ES-I3 (cell line): ENCODE results near the gene ATXN1.

Experiments
- H3K36me3 ChIP-seq: 2 replicates; pipeline ENCODE4 v1.6.1; 2013; ENCODE audit warnings: mild to moderate bottlenecking, low read length, control low read depth, moderate library complexity; ENCODE audit not compliant: insufficient read depth
- H3K4me1 ChIP-seq: 2 replicates; pipeline ENCODE4 v1.6.1; 2013; ENCODE audit warnings: mild to moderate bottlenecking, control low read depth, low read length; ENCODE audit not compliant: insufficient read depth
- H3K9ac ChIP-seq: 2 replicates; pipeline ENCODE4 v1.6.1; 2013; ENCODE audit warnings: low read depth, mild to moderate bottlenecking, low read length, moderate library complexity
- H3K9me3 ChIP-seq: 2 replicates; pipeline ENCODE4 v1.6.1; 2013; ENCODE audit warnings: mild to moderate bottlenecking, low read length, moderate library complexity; ENCODE audit not compliant: control insufficient read depth, insufficient read depth

The ATXN1 gene

GRCh38 chr6:16430391-16431089, 330.7 kb downstream of the ATXN1 start:
- no peaks in the 10 kb centered on the region for H3K36me3 ChIP-seq
- H3K9me3 ChIP-seq, result no peaks in the 10 kb centered on the region
- no peak overlapping the region for H3K9ac ChIP-seq
- no peaks in the 10 kb centered on the region; the same call in 1 of the 2 replicates for H3K4me1 ChIP-seq

GRCh38 chr6:16429669-16430068, 331.6 kb downstream of the ATXN1 start:
- Histone ChIP-seq H3K36me3 (no peaks in the 10 kb centered on the region), H3K9ac (no peak overlapping the region), H3K9me3 (no peaks in the 10 kb centered on the region), H3K4me1 (no peaks in the 10 kb centered on the region; the same call in 1 of the 2 replicates)

GRCh38 chr6:16427124-16427523, 334.1 kb downstream of the ATXN1 start:
- no peaks in the 10 kb centered on the region for H3K4me1 ChIP-seq
- no peaks in the 10 kb centered on the region for H3K9me3 ChIP-seq
- no peaks in the 10 kb centered on the region for H3K36me3 ChIP-seq
- no peak overlapping the region for H3K9ac ChIP-seq

DNA sequence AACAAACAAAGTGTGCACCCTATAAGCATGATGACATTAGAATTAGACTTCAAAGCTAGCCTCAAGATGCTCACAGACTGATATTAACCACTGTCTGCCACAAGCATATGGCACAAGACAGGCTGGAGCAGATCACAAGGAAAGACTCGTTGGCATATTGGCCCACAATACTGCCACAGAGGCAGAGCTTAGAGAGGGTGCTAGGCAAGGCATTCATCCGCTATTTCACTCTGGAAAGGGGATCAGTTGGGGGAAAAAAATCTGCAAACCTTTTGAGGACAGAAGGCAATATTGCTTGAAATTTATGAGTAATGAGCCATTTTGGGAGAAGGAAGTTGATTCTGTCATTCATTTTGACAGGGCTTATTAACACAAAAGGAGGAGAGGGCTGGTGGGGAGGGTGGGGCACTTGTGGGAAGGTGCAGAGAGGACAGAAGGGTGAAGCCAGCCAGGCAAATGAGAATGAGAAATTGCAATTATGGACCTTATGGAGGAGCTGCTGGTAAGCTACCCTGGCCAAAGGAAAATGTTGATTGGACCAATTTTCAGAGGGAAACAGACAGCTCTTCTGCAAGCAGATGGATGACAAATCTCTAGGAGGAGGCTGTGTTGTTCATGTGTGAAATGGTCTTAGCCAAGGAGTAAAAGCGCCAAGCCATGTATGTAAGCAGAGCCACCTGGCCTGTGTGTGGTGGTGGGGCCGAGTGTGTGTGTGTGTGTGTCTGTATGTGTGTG, 335.2 kb downstream of the ATXN1 start:
- no peaks in the 10 kb centered on the region for H3K36me3 ChIP-seq
- 0 out of 2 replicates have a peak, but pooled peaks cover under 1% of the 10 kb centered on the region for H3K4me1 ChIP-seq
- no peaks in the 10 kb centered on the region for H3K9me3 ChIP-seq
- no peak overlapping the region for H3K9ac ChIP-seq

- no peak overlapping the region for H3K9ac ChIP-seq
- H3K36me3 ChIP-seq, result no peaks in the 10 kb centered on the region
- H3K9me3 ChIP-seq, result no peaks in the 10 kb centered on the region
- H3K4me1 ChIP-seq, result 0 out of 2 replicates have a peak, but pooled peaks cover 10% of the 10 kb centered on the region
These were observed 339.7 kb downstream of the ATXN1 start for GRCh38 chr6:16421462-16421960.

- no peak overlapping the region for H3K9ac ChIP-seq
- H3K4me1 ChIP-seq, result 0 out of 2 replicates have a peak, but pooled peaks cover 10% of the 10 kb centered on the region
- no peaks in the 10 kb centered on the region for H3K9me3 ChIP-seq
- no peaks in the 10 kb centered on the region for H3K36me3 ChIP-seq
These were observed 340.4 kb downstream of the ATXN1 start for GRCh38 chr6:16420715-16421461.

DNA sequence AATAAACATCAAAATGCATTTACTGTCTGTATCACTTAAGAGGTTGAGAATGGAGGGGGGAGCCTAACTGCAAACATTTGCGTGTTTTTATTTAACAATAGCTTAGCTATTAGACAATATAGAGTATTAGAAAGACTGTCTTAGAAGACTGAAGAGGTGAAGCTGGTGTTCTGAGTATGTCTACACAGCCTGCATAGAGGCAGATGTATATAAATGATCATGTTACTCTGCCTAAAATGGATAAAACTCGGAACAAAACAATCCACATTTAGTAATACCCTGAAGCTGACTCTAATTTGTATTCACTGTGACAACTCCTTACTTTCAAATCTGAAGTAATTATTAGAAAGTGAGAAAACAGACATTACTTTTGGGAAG, 340.9 kb downstream of the ATXN1 start:
- no peaks in the 10 kb centered on the region for H3K9me3 ChIP-seq
- H3K4me1 ChIP-seq, result 0 out of 2 replicates have a peak, but pooled peaks cover 10% of the 10 kb centered on the region
- no peaks in the 10 kb centered on the region for H3K36me3 ChIP-seq
- H3K9ac ChIP-seq, result no peak overlapping the region

DNA sequence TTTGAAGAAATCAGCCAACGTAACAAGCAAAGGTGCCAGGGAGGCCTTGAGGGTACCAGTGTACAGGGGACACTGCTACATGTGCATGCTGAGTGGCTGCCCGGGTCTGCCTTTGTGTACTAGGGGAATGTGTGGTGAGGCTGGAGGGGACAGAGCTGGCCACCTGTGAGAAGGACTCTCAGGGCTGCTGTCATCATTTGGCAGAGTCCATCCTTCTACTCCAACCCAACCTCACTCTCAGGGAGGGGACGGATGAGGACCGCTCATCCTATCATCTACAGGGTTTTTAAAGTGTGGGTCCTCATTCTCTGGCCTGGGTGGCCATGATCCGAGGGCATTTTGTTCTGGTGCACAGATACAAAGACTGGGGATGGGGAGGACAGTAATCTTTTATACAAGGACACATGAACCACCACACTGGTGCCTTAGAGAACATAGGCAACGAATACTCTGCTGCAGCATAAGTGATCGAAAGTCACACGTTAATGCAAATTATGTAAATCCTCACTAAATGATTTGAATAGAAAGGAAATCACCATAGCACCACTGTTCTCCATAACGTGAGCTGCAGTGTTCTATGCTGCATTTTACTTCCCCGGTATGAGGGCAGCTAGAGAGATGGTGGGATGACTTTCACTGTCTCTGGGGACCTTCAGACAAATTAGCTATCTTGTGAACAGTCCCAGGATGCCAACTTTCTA, 341.5 kb downstream of the ATXN1 start:
- Histone ChIP-seq H3K9me3 (no peaks in the 10 kb centered on the region), H3K4me1 (0 out of 2 replicates have a peak, but pooled peaks cover 10% of the 10 kb centered on the region), H3K9ac (no peak overlapping the region), H3K36me3 (no peaks in the 10 kb centered on the region)

- H3K4me1 ChIP-seq, result 0 out of 2 replicates have a peak, but pooled peaks cover 10% of the 10 kb centered on the region
- H3K9ac ChIP-seq, result no peak overlapping the region
- no peaks in the 10 kb centered on the region for H3K36me3 ChIP-seq
- H3K9me3 ChIP-seq, result no peaks in the 10 kb centered on the region
These were observed 343.1 kb downstream of the ATXN1 start for GRCh38 chr6:16418151-16418550.

- Histone ChIP-seq H3K9me3 (no peaks in the 10 kb centered on the region), H3K4me1 (0 out of 2 replicates have a peak, but pooled peaks cover 6% of the 10 kb centered on the region), H3K36me3 (no peaks in the 10 kb centered on the region), H3K9ac (no peak overlapping the region)
These were observed 345.6 kb downstream of the ATXN1 start for GRCh38 chr6:16415677-16416076.

DNA sequence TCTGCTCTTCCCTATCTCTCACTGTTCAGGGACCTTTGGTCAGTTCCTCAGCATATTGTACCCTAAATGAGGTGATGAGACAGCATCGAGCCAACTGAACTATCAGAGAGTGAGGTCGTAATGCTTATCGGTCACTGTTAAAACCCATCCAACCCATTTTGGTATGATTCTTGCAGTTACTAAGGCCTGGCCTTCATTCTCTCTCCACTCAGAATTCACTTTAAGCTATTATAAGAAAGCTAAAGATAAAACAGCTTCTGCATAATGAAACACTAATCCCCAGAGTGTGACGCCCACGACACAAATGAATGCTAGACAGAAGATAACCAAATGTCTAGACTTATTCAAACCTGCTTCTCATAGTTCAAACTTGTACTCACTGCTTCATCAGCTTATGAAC, 347.1 kb downstream of the ATXN1 start:
- Histone ChIP-seq H3K9me3 (no peaks in the 10 kb centered on the region), H3K36me3 (no peaks in the 10 kb centered on the region), H3K9ac (no peak overlapping the region), H3K4me1 (no peaks in the 10 kb centered on the region)

- no peaks in the 10 kb centered on the region for H3K4me1 ChIP-seq
- no peaks in the 10 kb centered on the region for H3K36me3 ChIP-seq
- no peaks in the 10 kb centered on the region for H3K9me3 ChIP-seq
- H3K9ac ChIP-seq, result no peak overlapping the region
These were observed 347.9 kb downstream of the ATXN1 start for GRCh38 chr6:16413399-16413798.

- Histone ChIP-seq H3K9ac (no peak overlapping the region), H3K9me3 (no peaks in the 10 kb centered on the region), H3K4me1 (no peaks in the 10 kb centered on the region), H3K36me3 (no peaks in the 10 kb centered on the region)
These were observed 348.3 kb downstream of the ATXN1 start for GRCh38 chr6:16412982-16413381.

GRCh38 chr6:16412171-16412570, 349.1 kb downstream of the ATXN1 start:
- Histone ChIP-seq H3K4me1 (no peaks in the 10 kb centered on the region), H3K9me3 (no peaks in the 10 kb centered on the region), H3K36me3 (no peaks in the 10 kb centered on the region), H3K9ac (no peak overlapping the region)
